ENCODE measurements around the gene PHB1. TPM values are rescaled to one million over a fixed set of nuclear protein-coding genes. Genes with fewer than 3 reads are reported as not detected.

Gene PHB1
- total RNA-seq, 2 donors from 2014 or later = 227 to 263 TPM

GRCh38 chr17:49409066-49409465 lies 5.6 kb downstream of the PHB1 start:
- Mint-ChIP-seq H3K4me3 (no peak overlapping the region), H3K4me1 (no peaks in the 10 kb centered on the region), H3K36me3 (ENCODE audit: low read depth) (peaks cover 74% of the 10 kb centered on the region), H3K9me3 (no peaks in the 10 kb centered on the region), H3K27ac (no peak overlapping the region), H3K27me3 (ENCODE audit: insufficient read depth) (no peaks in the 10 kb centered on the region)
- Histone ChIP-seq H3K9me3 (ENCODE audit: control insufficient read depth, low read length) (no peaks in the 10 kb centered on the region), H3K27me3 (ENCODE audit: control insufficient read depth, insufficient read depth, low read length, poor library complexity, severe bottlenecking) (no peaks in the 10 kb centered on the region), H3K4me1 (ENCODE audit: control insufficient read depth, insufficient read depth, low read length) (peaks cover 2% of the 10 kb centered on the region), H3K36me3 (ENCODE audit: control insufficient read depth, insufficient read depth, low read length) (peaks cover 76% of the 10 kb centered on the region), H3K9ac (ENCODE audit: extremely low read depth, low read length, poor library complexity, severe bottlenecking) (no peak overlapping the region), H3K27ac (ENCODE audit: low read depth, low read length) (no peak overlapping the region), H3K4me3 (ENCODE audit: low read length) (no peak overlapping the region)
- DNase-seq = peak; percentile 29
- 94 to 95% methylated on average over 10 to 14 of the region's 14 CpGs for WGBS, 2 experiments (ENCODE audit: insufficient coverage in 1 of 2, insufficient read length in 1 of 2)
- no peak for TF ChIP-seq CTCF (conservative IDR thresholded peaks at IDR 0.05)

DNA sequence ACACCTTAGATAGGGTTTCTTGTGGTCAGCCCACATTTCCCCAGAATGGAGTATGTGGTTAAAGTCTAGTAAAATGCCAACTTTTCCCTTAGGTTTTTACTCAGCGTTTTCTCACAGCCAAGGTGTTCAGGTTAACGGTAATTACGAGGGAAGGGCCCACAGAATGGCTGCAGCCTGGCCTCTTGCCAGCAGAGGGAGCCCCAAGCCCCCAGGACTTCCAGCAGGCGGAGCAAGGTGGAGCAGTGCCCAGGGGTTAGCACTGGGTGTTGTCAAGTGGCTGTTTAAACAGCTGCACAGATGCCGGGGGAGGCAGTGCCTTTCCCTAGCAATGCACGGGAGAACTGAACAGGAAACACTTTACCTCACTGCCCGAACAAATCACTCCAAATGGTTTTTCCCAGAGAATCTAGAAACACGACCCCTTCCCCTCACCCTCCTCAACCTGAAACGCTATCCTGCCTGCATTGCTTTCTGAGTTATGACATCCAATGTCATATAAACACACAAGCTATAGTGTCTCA lies 6.6 kb downstream of the PHB1 start:
- peak; percentile 99 for DNase-seq
- Histone ChIP-seq H3K9me3 (ENCODE audit: control insufficient read depth, low read length) (no peaks in the 10 kb centered on the region), H3K36me3 (ENCODE audit: control insufficient read depth, insufficient read depth, low read length) (peaks cover 81% of the 10 kb centered on the region), H3K4me3 (ENCODE audit: low read length) (no peak overlapping the region), H3K4me1 (ENCODE audit: control insufficient read depth, insufficient read depth, low read length) (no peaks in the 10 kb centered on the region), H3K9ac (ENCODE audit: extremely low read depth, low read length, poor library complexity, severe bottlenecking) (no peak overlapping the region), H3K27ac (ENCODE audit: low read depth, low read length) (no peak overlapping the region), H3K27me3 (ENCODE audit: control insufficient read depth, insufficient read depth, low read length, poor library complexity, severe bottlenecking) (no peaks in the 10 kb centered on the region)
- H3K4me3 Mint-ChIP-seq = no peak overlapping the region
- 33 to 45% methylated on average over 7 to 9 of the region's 9 CpGs for WGBS, 2 experiments (ENCODE audit: insufficient coverage in 1 of 2, insufficient read length in 1 of 2)
- no peak overlapping the region for H3K27ac Mint-ChIP-seq
- H3K36me3 Mint-ChIP-seq (ENCODE audit: low read depth) = peaks cover 79% of the 10 kb centered on the region
- no peaks in the 10 kb centered on the region for H3K27me3 Mint-ChIP-seq (ENCODE audit: insufficient read depth)
- no peaks in the 10 kb centered on the region for H3K9me3 Mint-ChIP-seq
- peak; percentile 99 for TF ChIP-seq CTCF (conservative IDR thresholded peaks at IDR 0.05)
- H3K4me1 Mint-ChIP-seq = no peaks in the 10 kb centered on the region

DNA sequence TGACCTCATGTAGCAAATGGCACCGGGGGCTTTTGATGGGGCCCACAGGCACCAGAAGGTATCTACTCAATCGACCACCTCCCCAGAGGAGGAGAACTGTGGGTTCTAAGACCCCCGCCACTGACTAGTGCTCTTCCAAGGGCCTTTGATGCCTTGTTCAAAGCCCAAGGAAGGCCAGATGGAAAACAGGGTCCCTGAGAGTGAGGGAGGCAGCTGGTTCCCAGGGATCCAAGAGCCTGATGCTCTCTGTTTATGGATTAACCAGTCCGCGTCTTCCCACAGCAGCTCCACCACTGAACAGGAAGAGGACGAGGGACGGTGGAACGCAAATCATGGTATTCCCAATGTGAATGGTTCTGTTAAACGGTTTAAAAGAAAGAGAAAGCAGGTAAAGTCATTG lies 7.6 kb downstream of the PHB1 start:
- Mint-ChIP-seq H3K4me1 (no peaks in the 10 kb centered on the region), H3K9me3 (no peaks in the 10 kb centered on the region)

More for the DNA sequence above, 7.6 kb downstream of the PHB1 start:
- peak; percentile 38 for DNase-seq
- Histone ChIP-seq H3K9ac (ENCODE audit: extremely low read depth, low read length, poor library complexity, severe bottlenecking) (no peak overlapping the region), H3K4me1 (ENCODE audit: control insufficient read depth, insufficient read depth, low read length) (no peaks in the 10 kb centered on the region), H3K36me3 (ENCODE audit: control insufficient read depth, insufficient read depth, low read length) (peaks cover 71% of the 10 kb centered on the region), H3K27ac (ENCODE audit: low read depth, low read length) (no peak overlapping the region), H3K4me3 (ENCODE audit: low read length) (no peak overlapping the region), H3K27me3 (ENCODE audit: control insufficient read depth, insufficient read depth, low read length, poor library complexity, severe bottlenecking) (no peaks in the 10 kb centered on the region), H3K9me3 (ENCODE audit: control insufficient read depth, low read length) (no peaks in the 10 kb centered on the region)
- peaks cover 70% of the 10 kb centered on the region for H3K36me3 Mint-ChIP-seq (ENCODE audit: low read depth)
- H3K27ac Mint-ChIP-seq = no peak overlapping the region
- 94 to 95% methylated on average over 6 to 9 of the region's 9 CpGs for WGBS, 2 experiments (ENCODE audit: insufficient coverage in 1 of 2, insufficient read length in 1 of 2)
- no peak overlapping the region for H3K4me3 Mint-ChIP-seq
- TF ChIP-seq CTCF (conservative IDR thresholded peaks at IDR 0.05) = no peak
- H3K27me3 Mint-ChIP-seq (ENCODE audit: insufficient read depth) = no peaks in the 10 kb centered on the region

Data from endodermal cell (in vitro differentiated cells).